Naive thymus-derived CD8-positive, alpha-beta T cell (primary cell): Measurements from ENCODE around the gene RNF111. TPM values are rescaled to one million over a fixed set of nuclear protein-coding genes. Genes with fewer than 3 reads are reported as not detected.
"Not testable (repeated sequence)": the region's sequence is repeated elsewhere in the genome, so short reads cannot be mapped to it uniquely, and the experiment has no call there.

Source experiments
- ATAC-seq, 2 donors: fragments of 150-1000 bp; cut with Tn5 transposase in 1 of 2; sonication (Bioruptor Pico), chemical (Tn5 transposase) in 1 of 2; 1 replicate in 1 of 2; 2 replicates in 1 of 2; pipeline ENCODE4 v1.10.0; 2021; ENCODE audit warnings: mild to moderate bottlenecking in 2 of 2, moderate library complexity in 2 of 2
- POLR2A ChIA-PET: fragments of 350-600 bp; sonication (Branson Sonifier 250); formaldehyde crosslinking; loops from one replicate; lab custom pipeline; 2021; ENCODE audit warnings: antibody characterized with exemption; lab: Charles Lee
- DNase-seq, 10 donors: peaks; one replicate each; pipeline versions ENCODE4 v3.0.0 to v3.0.0-alpha.2; 2020 to 2022
- H3K27ac Mint-ChIP-seq, 10 donors: one replicate each; pipeline ENCODE4 v1.8.0; 2020 to 2022; ENCODE audit warnings: mild to moderate bottlenecking in 10 of 10, mixed read lengths in 10 of 10, moderate library complexity in 4 of 10, inconsistent platforms in 1 of 10
- H3K27me3 Mint-ChIP-seq, 5 donors: one replicate each; pipeline ENCODE4 v1.8.0; 2021 to 2022; ENCODE audit warnings: mixed read lengths in 5 of 5
- H3K36me3 Mint-ChIP-seq, 3 donors: one replicate each; pipeline ENCODE4 v1.8.0; 2020 to 2022; ENCODE audit warnings: mixed read lengths in 3 of 3, mild to moderate bottlenecking in 2 of 3, inconsistent platforms in 1 of 3
- H3K4me1 Mint-ChIP-seq, 4 donors: one replicate each; pipeline ENCODE4 v1.8.0; 2021 to 2022; ENCODE audit warnings: mixed read lengths in 4 of 4
- H3K4me3 Mint-ChIP-seq, 10 donors: one replicate each; pipeline ENCODE4 v1.8.0; 2020 to 2022; ENCODE audit warnings: mild to moderate bottlenecking in 10 of 10, mixed read lengths in 10 of 10, moderate library complexity in 6 of 10, inconsistent platforms in 1 of 10
- H3K9me3 Mint-ChIP-seq, 9 donors: one replicate each; pipeline ENCODE4 v1.8.0; 2020 to 2022; ENCODE audit warnings: mixed read lengths in 9 of 9, mild to moderate bottlenecking in 3 of 9, inconsistent platforms in 1 of 9, moderate library complexity in 1 of 9
- polyA plus RNA-seq, 3 donors: library from polyadenylated mRNA; unstranded; fragments of 300-500 nt; fragmentation: Illumina TruSeq; gene quantifications; one replicate each; pipeline ENCODE4 v1.2.3, GENCODE V29; 2021
- total RNA-seq, 8 experiments: library from RNA in 2 of 8; stranded (reverse) in 2 of 8; gene quantifications; one replicate each; pipeline ENCODE4 v1.2.3 and lab custom pipeline; 2021 to 2026

Gene RNF111
- total and polyA plus RNA-seq, 5 experiments from 2014 or later: 12.1 to 58.2 (median 14.3) TPM

- no peak overlapping the region for H3K4me3 Mint-ChIP-seq
- no peaks in the 10 kb centered on the region for H3K27me3 Mint-ChIP-seq
- ATAC-seq (no peak), DNase-seq (no peak)
- H3K9me3 Mint-ChIP-seq: no peaks in the 10 kb centered on the region
- H3K36me3 Mint-ChIP-seq: no peaks in the 10 kb centered on the region
- POLR2A ChIA-PET: no interaction called here
- H3K4me1 Mint-ChIP-seq: no peaks in the 10 kb centered on the region
- no peak overlapping the region for H3K27ac Mint-ChIP-seq
These were observed 133.5 kb downstream of the RNF111 start for GRCh38 chr15:59120937-59121336.

- Mint-ChIP-seq H3K36me3 (peaks cover 0 to 6% (median 0%) of the 10 kb centered on the region in 3 donors), H3K4me1 (peaks cover 0 to 5% (median 0%) of the 10 kb centered on the region in 4 donors), H3K27me3 (no peaks in the 10 kb centered on the region), H3K27ac (peak overlapping the region in 2 of 10 donors; percentile 17 to 46), H3K4me3 (no peak overlapping the region), H3K9me3 (peaks cover 0 to 10% (median 0%) of the 10 kb centered on the region in 9 donors)
- POLR2A ChIA-PET: no interaction called here
- ATAC-seq (no peak), DNase-seq (no peak)
These were observed 136.8 kb downstream of the RNF111 start for GRCh38 chr15:59124261-59124660.

- H3K4me3 Mint-ChIP-seq, H3K27me3 Mint-ChIP-seq, DNase-seq, H3K27ac Mint-ChIP-seq, POLR2A ChIA-PET, H3K4me1 Mint-ChIP-seq, ATAC-seq: not testable (repeated sequence)
- Mint-ChIP-seq H3K36me3 (peaks cover 0 to 17% (median 4%) of the 10 kb centered on the region in 3 donors), H3K9me3 (peaks cover 0 to 24% (median 7%) of the 10 kb centered on the region in 9 donors)
These were observed 138.2 kb downstream of the RNF111 start for GRCh38 chr15:59125683-59126082.

- POLR2A ChIA-PET, H3K27ac Mint-ChIP-seq, H3K4me3 Mint-ChIP-seq, DNase-seq, ATAC-seq, H3K4me1 Mint-ChIP-seq, H3K27me3 Mint-ChIP-seq: not testable (repeated sequence)
- H3K36me3 Mint-ChIP-seq: peaks cover 0 to 17% (median 4%) of the 10 kb centered on the region in 3 donors
- peaks cover 0 to 24% (median 7%) of the 10 kb centered on the region in 9 donors for H3K9me3 Mint-ChIP-seq
These were observed 139.8 kb downstream of the RNF111 start for GRCh38 chr15:59127255-59127654.

- H3K4me1 Mint-ChIP-seq: peaks cover 0 to 5% (median 0%) of the 10 kb centered on the region in 4 donors
- H3K27ac Mint-ChIP-seq: no peak overlapping the region
- no peak overlapping the region for H3K4me3 Mint-ChIP-seq
- peaks cover 0 to 24% (median 7%) of the 10 kb centered on the region in 9 donors for H3K9me3 Mint-ChIP-seq
- H3K36me3 Mint-ChIP-seq: peaks cover 0 to 17% (median 4%) of the 10 kb centered on the region in 3 donors
- ATAC-seq: no peak
- no peak for DNase-seq
- no peaks in the 10 kb centered on the region for H3K27me3 Mint-ChIP-seq
- POLR2A ChIA-PET: no interaction called here
These were observed 144.0 kb downstream of the RNF111 start for GRCh38 chr15:59131456-59131855.

GRCh38 chr15:59131969-59132562 is 144.6 kb downstream of the RNF111 start:
- H3K36me3 Mint-ChIP-seq: peaks cover 0 to 17% (median 4%) of the 10 kb centered on the region in 3 donors
- POLR2A ChIA-PET: no interaction called here
- DNase-seq (no peak), ATAC-seq (no peak)
- H3K27ac Mint-ChIP-seq: no peak overlapping the region
- H3K9me3 Mint-ChIP-seq: peaks cover 0 to 24% (median 7%) of the 10 kb centered on the region in 9 donors
- no peaks in the 10 kb centered on the region for H3K27me3 Mint-ChIP-seq
- no peak overlapping the region for H3K4me3 Mint-ChIP-seq
- peaks cover 0 to 4% (median 0%) of the 10 kb centered on the region in 4 donors for H3K4me1 Mint-ChIP-seq

- DNase-seq (no peak), ATAC-seq (no peak)
- Mint-ChIP-seq H3K27ac (no peak overlapping the region), H3K27me3 (no peaks in the 10 kb centered on the region), H3K36me3 (peaks cover 0 to 11% (median 4%) of the 10 kb centered on the region in 3 donors), H3K9me3 (peaks cover 0 to 17% (median 7%) of the 10 kb centered on the region in 9 donors), H3K4me3 (no peak overlapping the region), H3K4me1 (peaks cover 2 to 8% (median 6%) of the 10 kb centered on the region in 4 donors)
- POLR2A ChIA-PET: no interaction called here
These were observed 146.5 kb downstream of the RNF111 start for GRCh38 chr15:59133929-59134427.

GRCh38 chr15:59137566-59137965 is 150.1 kb downstream of the RNF111 start:
- peak overlapping the region in 1 of 10 donors; percentile 22 for H3K27ac Mint-ChIP-seq
- peaks cover 2 to 8% (median 6%) of the 10 kb centered on the region in 4 donors for H3K4me1 Mint-ChIP-seq
- no peaks in the 10 kb centered on the region for H3K9me3 Mint-ChIP-seq
- no peaks in the 10 kb centered on the region for H3K27me3 Mint-ChIP-seq
- H3K4me3 Mint-ChIP-seq: no peak overlapping the region
- DNase-seq (no peak), ATAC-seq (no peak)
- no peaks in the 10 kb centered on the region for H3K36me3 Mint-ChIP-seq
- POLR2A ChIA-PET: interaction anchor here (0.5 kb wide), 1 partner anchor 175 kb away, joined by 5 read pairs; no protein-coding TSS in a partner anchor

- H3K4me3 Mint-ChIP-seq: no peak overlapping the region
- ATAC-seq: peak; percentile 71 to 84
- H3K27me3 Mint-ChIP-seq: no peaks in the 10 kb centered on the region
- H3K36me3 Mint-ChIP-seq: no peaks in the 10 kb centered on the region
- peaks cover 2 to 8% (median 6%) of the 10 kb centered on the region in 4 donors for H3K4me1 Mint-ChIP-seq
- H3K27ac Mint-ChIP-seq: no peak overlapping the region
- POLR2A ChIA-PET: interaction anchor here (0.5 kb wide), 1 partner anchor 176 kb away, joined by 5 read pairs; no protein-coding TSS in a partner anchor
- H3K9me3 Mint-ChIP-seq: no peaks in the 10 kb centered on the region
- peak in 9 of 10 donors; percentile 7 to 54 (median 30) for DNase-seq
These were observed 150.8 kb downstream of the RNF111 start for GRCh38 chr15:59138243-59138642.

GRCh38 chr15:59140422-59141226 is 153.2 kb downstream of the RNF111 start:
- no peak overlapping the region for H3K27ac Mint-ChIP-seq
- ATAC-seq: no peak

GRCh38 chr15:59143281-59143680 is 155.8 kb downstream of the RNF111 start:
- POLR2A ChIA-PET: no interaction called here
- no peaks in the 10 kb centered on the region for H3K9me3 Mint-ChIP-seq

More at GRCh38 chr15:59140422-59141226, 153.2 kb downstream of the RNF111 start:
- no peak overlapping the region for H3K4me3 Mint-ChIP-seq
- H3K27me3 Mint-ChIP-seq: no peaks in the 10 kb centered on the region
- POLR2A ChIA-PET: interaction anchor here (0.6 kb wide), 1 partner anchor 362 kb away, joined by 3 read pairs; no protein-coding TSS in a partner anchor
- no peaks in the 10 kb centered on the region for H3K36me3 Mint-ChIP-seq
- DNase-seq: no peak
- peaks cover 2 to 8% (median 6%) of the 10 kb centered on the region in 4 donors for H3K4me1 Mint-ChIP-seq
- no peaks in the 10 kb centered on the region for H3K9me3 Mint-ChIP-seq

GRCh38 chr15:59144594-59144993 is 157.1 kb downstream of the RNF111 start:
- H3K4me3 Mint-ChIP-seq, H3K36me3 Mint-ChIP-seq, ATAC-seq, H3K4me1 Mint-ChIP-seq, POLR2A ChIA-PET, H3K9me3 Mint-ChIP-seq, DNase-seq, H3K27ac Mint-ChIP-seq, H3K27me3 Mint-ChIP-seq: not testable (repeated sequence)

More at GRCh38 chr15:59143281-59143680, 155.8 kb downstream of the RNF111 start:
- no peaks in the 10 kb centered on the region for H3K36me3 Mint-ChIP-seq
- no peak overlapping the region for H3K4me3 Mint-ChIP-seq
- ATAC-seq (no peak), DNase-seq (no peak)
- no peak overlapping the region for H3K27ac Mint-ChIP-seq
- H3K4me1 Mint-ChIP-seq: no peaks in the 10 kb centered on the region
- H3K27me3 Mint-ChIP-seq: no peaks in the 10 kb centered on the region
